Nephron (organoid): ENCODE data around the gene ATRIP.
A peak's percentile ranks its signal among the peaks of the same experiment; 100 is the strongest.
"Not testable (repeated sequence)": the region's sequence is repeated elsewhere in the genome, so short reads cannot be mapped to it uniquely, and the experiment has no call there.

Source experiments
- H3K27ac Mint-ChIP-seq, 3 experiments: 2 replicates each; pipeline ENCODE4 v1.8.0; 2020; ENCODE audit warnings: mixed read lengths in 3 of 3, mild to moderate bottlenecking in 2 of 3, moderate library complexity in 1 of 3
- H3K27me3 Mint-ChIP-seq: 2 replicates; pipeline ENCODE4 v1.8.0; 2021; ENCODE audit warnings: low read depth, mild to moderate bottlenecking, moderate library complexity, mixed read lengths
- H3K36me3 Mint-ChIP-seq: 2 replicates; pipeline ENCODE4 v1.8.0; 2020; ENCODE audit warnings: low read depth, mixed read lengths
- H3K4me1 Mint-ChIP-seq: 2 replicates; pipeline ENCODE4 v1.8.0; 2020; ENCODE audit warnings: mixed read lengths
- H3K4me3 Mint-ChIP-seq, 3 experiments: 2 replicates each; pipeline ENCODE4 v1.8.0; 2020; ENCODE audit warnings: mild to moderate bottlenecking in 3 of 3, mixed read lengths in 3 of 3, moderate library complexity in 2 of 3
- H3K9me3 Mint-ChIP-seq: 2 replicates; pipeline ENCODE4 v1.8.0; 2020; ENCODE audit warnings: mixed read lengths
- TF ChIP-seq, protein P1 (sequence below), 3 experiments: fragments of 200-600 bp; sonication (generic); IDR thresholded peaks; one replicate each; pipeline ENCODE4 v1.5.0; 2021; ENCODE audit warnings: antibody characterized with exemption in 3 of 3; ENCODE audit not compliant: unreplicated experiment in 3 of 3

Gene ATRIP

GRCh38 chr3:48474619-48475018, 28.1 kb downstream of the ATRIP start:
- Mint-ChIP-seq H3K27me3 (no peaks in the 10 kb centered on the region), H3K9me3 (no peaks in the 10 kb centered on the region), H3K4me3 (peak overlapping the region; percentile 54 to 70 (median 57)), H3K4me1 (peaks cover 24% of the 10 kb centered on the region), H3K27ac (peak overlapping the region; percentile 61 to 89 (median 82)), H3K36me3 (no peaks in the 10 kb centered on the region)
- TF ChIP-seq, protein P1, sequence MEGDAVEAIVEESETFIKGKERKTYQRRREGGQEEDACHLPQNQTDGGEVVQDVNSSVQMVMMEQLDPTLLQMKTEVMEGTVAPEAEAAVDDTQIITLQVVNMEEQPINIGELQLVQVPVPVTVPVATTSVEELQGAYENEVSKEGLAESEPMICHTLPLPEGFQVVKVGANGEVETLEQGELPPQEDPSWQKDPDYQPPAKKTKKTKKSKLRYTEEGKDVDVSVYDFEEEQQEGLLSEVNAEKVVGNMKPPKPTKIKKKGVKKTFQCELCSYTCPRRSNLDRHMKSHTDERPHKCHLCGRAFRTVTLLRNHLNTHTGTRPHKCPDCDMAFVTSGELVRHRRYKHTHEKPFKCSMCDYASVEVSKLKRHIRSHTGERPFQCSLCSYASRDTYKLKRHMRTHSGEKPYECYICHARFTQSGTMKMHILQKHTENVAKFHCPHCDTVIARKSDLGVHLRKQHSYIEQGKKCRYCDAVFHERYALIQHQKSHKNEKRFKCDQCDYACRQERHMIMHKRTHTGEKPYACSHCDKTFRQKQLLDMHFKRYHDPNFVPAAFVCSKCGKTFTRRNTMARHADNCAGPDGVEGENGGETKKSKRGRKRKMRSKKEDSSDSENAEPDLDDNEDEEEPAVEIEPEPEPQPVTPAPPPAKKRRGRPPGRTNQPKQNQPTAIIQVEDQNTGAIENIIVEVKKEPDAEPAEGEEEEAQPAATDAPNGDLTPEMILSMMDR (IDR thresholded peaks at IDR 0.05; ENCODE audit: unreplicated experiment in 3 of 3), result no peak

GRCh38 chr3:48475188-48475587, 28.7 kb downstream of the ATRIP start:
- H3K4me3 Mint-ChIP-seq, result no peak overlapping the region
- H3K4me1 Mint-ChIP-seq, result peaks cover 18% of the 10 kb centered on the region
- no peaks in the 10 kb centered on the region for H3K9me3 Mint-ChIP-seq
- H3K36me3 Mint-ChIP-seq, result peaks cover 2% of the 10 kb centered on the region
- no peaks in the 10 kb centered on the region for H3K27me3 Mint-ChIP-seq
- H3K27ac Mint-ChIP-seq, result peak overlapping the region in 2 of 3 experiments; percentile 61 to 82
- TF ChIP-seq, protein P1 (IDR thresholded peaks at IDR 0.05; ENCODE audit: unreplicated experiment in 3 of 3), result no peak

- H3K4me1 Mint-ChIP-seq, result peaks cover 18% of the 10 kb centered on the region
- H3K36me3 Mint-ChIP-seq, result peaks cover 4% of the 10 kb centered on the region
- TF ChIP-seq, protein P1 (IDR thresholded peaks at IDR 0.05; ENCODE audit: unreplicated experiment in 3 of 3), result no peak
- no peak overlapping the region for H3K27ac Mint-ChIP-seq
- H3K27me3 Mint-ChIP-seq, result no peaks in the 10 kb centered on the region
- no peak overlapping the region for H3K4me3 Mint-ChIP-seq
- no peaks in the 10 kb centered on the region for H3K9me3 Mint-ChIP-seq
Observed at GRCh38 chr3:48476426-48477053, 30.0 kb downstream of the ATRIP start.

DNA sequence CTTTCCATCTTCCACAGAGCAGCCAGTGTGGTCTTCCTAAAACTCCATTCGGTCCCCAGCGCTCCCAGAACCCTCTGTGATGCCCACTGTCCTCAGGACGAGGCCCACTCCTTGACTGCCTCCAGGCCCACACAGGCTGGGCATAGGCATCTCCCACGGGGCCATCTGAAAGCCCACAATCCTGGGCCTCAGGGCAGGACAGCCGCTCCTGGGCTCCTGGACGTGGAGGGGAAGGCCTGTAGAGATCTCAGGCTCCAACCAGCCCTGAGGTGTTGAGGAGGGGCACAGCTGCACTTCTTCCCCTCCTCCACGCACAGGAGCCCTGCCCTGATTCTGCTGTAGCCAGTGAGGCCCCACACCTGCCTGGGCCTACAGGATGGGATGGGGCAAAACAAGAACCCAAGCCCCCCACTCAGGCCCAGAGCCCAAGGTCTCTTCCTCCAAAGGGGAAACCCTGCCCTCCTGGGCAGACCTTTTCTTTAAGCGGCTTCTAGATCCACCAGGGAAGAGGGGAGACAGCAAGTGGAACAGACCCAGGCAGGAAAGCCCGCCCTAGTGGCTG, 31.5 kb downstream of the ATRIP start:
- H3K4me3 Mint-ChIP-seq, result no peak overlapping the region

GRCh38 chr3:48478626-48479555, 32.4 kb downstream of the ATRIP start:
- H3K4me1 Mint-ChIP-seq, result peaks cover 5% of the 10 kb centered on the region
- H3K4me3 Mint-ChIP-seq, result no peak overlapping the region
- peaks cover 4% of the 10 kb centered on the region for H3K36me3 Mint-ChIP-seq
- TF ChIP-seq, protein P1 (IDR thresholded peaks at IDR 0.05; ENCODE audit: unreplicated experiment in 3 of 3), result no peak
- no peaks in the 10 kb centered on the region for H3K9me3 Mint-ChIP-seq
- H3K27ac Mint-ChIP-seq, result no peak overlapping the region
- H3K27me3 Mint-ChIP-seq, result no peaks in the 10 kb centered on the region

More for the DNA sequence above, 31.5 kb downstream of the ATRIP start:
- H3K4me1 Mint-ChIP-seq, result peaks cover 12% of the 10 kb centered on the region
- H3K36me3 Mint-ChIP-seq, result peaks cover 4% of the 10 kb centered on the region
- TF ChIP-seq, protein P1 (IDR thresholded peaks at IDR 0.05; ENCODE audit: unreplicated experiment in 3 of 3), result no peak
- H3K27me3 Mint-ChIP-seq, result no peaks in the 10 kb centered on the region
- no peaks in the 10 kb centered on the region for H3K9me3 Mint-ChIP-seq
- peak overlapping the region in 1 of 3 experiments; percentile 18 for H3K27ac Mint-ChIP-seq

DNA sequence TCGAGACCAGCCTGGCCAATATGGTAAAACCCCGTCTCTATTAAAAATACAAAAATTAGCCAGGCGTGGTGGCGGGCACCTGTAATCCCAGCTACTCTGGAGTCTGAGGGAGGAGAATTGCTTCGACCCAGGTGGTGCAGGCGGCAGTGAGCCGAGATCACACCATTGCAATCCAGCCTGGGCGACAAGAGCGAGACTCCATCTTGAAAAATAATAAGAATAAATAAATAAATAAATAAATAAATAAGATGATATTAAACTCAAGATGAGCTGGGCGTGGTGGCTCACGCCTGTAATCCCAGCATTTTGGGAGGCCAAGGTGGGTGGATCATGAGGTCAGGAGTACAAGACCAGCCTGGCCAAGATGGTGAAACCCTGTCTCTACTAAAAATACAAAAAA, 34.4 kb downstream of the ATRIP start:
- not testable (repeated sequence) for H3K9me3 Mint-ChIP-seq, H3K36me3 Mint-ChIP-seq, H3K4me1 Mint-ChIP-seq, H3K27ac Mint-ChIP-seq, H3K27me3 Mint-ChIP-seq, H3K4me3 Mint-ChIP-seq

DNA sequence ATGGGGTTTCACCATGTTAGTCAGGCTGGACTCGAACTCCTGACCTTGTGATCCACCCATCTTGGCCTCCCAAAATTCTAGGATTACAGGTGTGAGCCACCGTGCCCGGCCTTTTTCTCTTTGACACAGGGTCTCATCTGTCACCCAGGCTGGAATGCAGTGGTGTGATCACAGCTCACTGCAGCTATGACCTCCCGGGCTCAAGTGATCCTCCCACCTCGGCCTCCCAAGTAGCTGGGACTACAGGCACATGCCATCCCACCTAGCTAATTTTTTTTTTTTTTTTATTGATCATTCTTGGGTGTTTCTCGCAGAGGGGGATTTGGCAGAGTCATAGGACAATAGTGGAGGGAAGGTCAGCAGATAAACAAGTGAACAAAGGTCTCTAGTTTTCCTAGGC, 36.3 kb downstream of the ATRIP start:
- H3K27me3 Mint-ChIP-seq, H3K27ac Mint-ChIP-seq, H3K4me3 Mint-ChIP-seq, H3K4me1 Mint-ChIP-seq, H3K36me3 Mint-ChIP-seq, H3K9me3 Mint-ChIP-seq: not testable (repeated sequence)
